BJ (cell line): ENCODE measurements around the gene LIN7A. TPM values are rescaled to one million over a fixed set of nuclear protein-coding genes. Genes with fewer than 3 reads are reported as not detected.

Experiments used
- CTCF ChIA-PET: fragments of 350-600 bp; formaldehyde crosslinking; extraction: SDS; loops from one replicate; lab custom pipeline; 2021; ENCODE audit warnings: antibody characterized with exemption, inconsistent platforms; lab: Yijun Ruan, JAX
- POLR2A ChIA-PET: fragments of 300-600 bp; sonication (Branson Sonifier 250); formaldehyde crosslinking; extraction: SDS; loops from one replicate; lab custom pipeline; 2021; ENCODE audit warnings: antibody characterized with exemption; lab: Charles Lee
- DNase-seq: peaks from one replicate; pipeline ENCODE4 v3.0.0-alpha.2; 2011; ENCODE audit warnings: low read depth
- H3K27me3 ChIP-seq: 2 replicates; pipeline ENCODE4 v1.6.0; 2011; ENCODE audit warnings: low read length; ENCODE audit not compliant: control insufficient read depth, insufficient read depth
- H3K36me3 ChIP-seq: 2 replicates; pipeline ENCODE4 v1.5.1; 2011; ENCODE audit warnings: low read length; ENCODE audit not compliant: control insufficient read depth, insufficient read depth
- H3K4me3 ChIP-seq: 2 replicates; pipeline ENCODE4 v1.5.1; 2011; ENCODE audit warnings: low read depth, mild to moderate bottlenecking, control low read depth, low read length
- polyA plus RNA-seq: library from polyadenylated mRNA; depleted of rRNA; stranded (reverse); fragments of >200 nt; gene quantifications from 2 replicates; pipeline ENCODE4 v1.2.3, GENCODE V29; 2011
- TF ChIP-seq, protein P1 (sequence below): IDR thresholded peaks from 2 replicates; pipeline ENCODE4 v1.5.1; 2011; ENCODE audit warnings: low read depth, mild to moderate bottlenecking, control low read depth, inconsistent platforms, low read length, moderate library complexity; ENCODE audit not compliant: insufficient read depth

The LIN7A gene
- polyA plus RNA-seq, 1 experiment = 15.4 TPM

DNA sequence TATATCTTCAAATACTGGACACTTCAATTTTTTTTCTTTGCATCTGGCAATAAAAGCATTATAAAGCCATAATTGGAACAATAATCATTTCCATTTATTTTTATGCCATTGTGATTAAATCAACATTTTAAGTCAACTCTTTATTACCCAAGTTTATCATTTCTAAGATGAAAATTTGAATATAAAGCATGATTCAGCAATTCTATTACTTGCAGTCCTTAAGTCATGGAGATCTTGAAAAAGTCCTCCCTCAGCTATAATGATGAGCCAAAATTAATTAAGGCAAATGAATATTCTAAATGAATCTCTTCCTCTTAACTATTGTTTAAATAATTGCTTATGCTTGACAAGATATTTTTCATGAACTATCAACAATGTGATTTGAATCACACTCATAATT lies 65.7 kb downstream of the LIN7A start:
- no peaks in the 10 kb centered on the region for H3K36me3 ChIP-seq
- no peak overlapping the region for H3K4me3 ChIP-seq
- TF ChIP-seq, protein P1, sequence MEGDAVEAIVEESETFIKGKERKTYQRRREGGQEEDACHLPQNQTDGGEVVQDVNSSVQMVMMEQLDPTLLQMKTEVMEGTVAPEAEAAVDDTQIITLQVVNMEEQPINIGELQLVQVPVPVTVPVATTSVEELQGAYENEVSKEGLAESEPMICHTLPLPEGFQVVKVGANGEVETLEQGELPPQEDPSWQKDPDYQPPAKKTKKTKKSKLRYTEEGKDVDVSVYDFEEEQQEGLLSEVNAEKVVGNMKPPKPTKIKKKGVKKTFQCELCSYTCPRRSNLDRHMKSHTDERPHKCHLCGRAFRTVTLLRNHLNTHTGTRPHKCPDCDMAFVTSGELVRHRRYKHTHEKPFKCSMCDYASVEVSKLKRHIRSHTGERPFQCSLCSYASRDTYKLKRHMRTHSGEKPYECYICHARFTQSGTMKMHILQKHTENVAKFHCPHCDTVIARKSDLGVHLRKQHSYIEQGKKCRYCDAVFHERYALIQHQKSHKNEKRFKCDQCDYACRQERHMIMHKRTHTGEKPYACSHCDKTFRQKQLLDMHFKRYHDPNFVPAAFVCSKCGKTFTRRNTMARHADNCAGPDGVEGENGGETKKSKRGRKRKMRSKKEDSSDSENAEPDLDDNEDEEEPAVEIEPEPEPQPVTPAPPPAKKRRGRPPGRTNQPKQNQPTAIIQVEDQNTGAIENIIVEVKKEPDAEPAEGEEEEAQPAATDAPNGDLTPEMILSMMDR = no peak
- ChIA-PET CTCF (no interaction called here), POLR2A (no interaction called here)
- DNase-seq = no peak
- H3K27me3 ChIP-seq = no peaks in the 10 kb centered on the region

DNA sequence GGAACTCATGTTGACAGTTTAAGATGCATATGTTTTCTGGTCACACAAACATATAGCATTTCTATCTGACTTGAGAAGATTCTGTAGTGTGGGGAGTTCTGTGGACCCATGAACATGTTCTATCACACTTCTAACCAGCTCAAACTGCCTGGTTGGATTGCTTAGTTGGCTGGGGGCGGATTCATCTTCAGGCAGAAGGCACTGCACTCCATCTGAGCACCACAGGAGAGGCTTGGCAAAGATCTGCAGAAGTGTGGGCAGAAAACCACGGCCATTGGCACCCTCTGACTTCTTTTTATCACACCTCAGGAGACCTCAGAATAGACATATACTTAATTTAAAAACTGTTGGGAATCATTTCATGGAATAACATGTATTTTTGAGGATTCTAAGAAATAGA lies 68.5 kb downstream of the LIN7A start:
- TF ChIP-seq, protein P1 = no peak
- H3K4me3 ChIP-seq = no peak overlapping the region
- no peaks in the 10 kb centered on the region for H3K27me3 ChIP-seq
- H3K36me3 ChIP-seq = no peaks in the 10 kb centered on the region
- POLR2A ChIA-PET = no interaction called here
- DNase-seq = no peak
- CTCF ChIA-PET = interaction anchor here (0.9 kb wide), 1 partner anchor 32 kb away, joined by 3 read pairs; no protein-coding TSS in a partner anchor

DNA sequence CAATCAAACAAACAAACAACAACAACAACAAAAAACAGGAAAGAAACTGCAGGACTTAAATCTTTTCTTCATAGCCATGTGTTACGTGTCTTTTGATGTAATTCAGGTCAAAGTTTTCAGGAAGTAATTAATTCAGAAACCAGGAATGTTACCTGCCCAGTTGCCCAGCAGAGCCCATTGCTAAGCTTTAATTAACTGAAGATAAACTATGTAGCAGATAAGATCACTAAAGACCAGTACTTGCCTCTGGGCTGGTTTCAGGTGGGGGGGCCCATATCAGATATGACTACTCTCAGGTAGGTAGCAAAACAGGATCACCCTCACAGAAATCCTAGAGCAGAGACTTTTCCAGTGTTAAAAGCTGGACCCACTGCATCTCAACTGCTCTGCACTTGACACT lies 69.2 kb downstream of the LIN7A start:
- POLR2A ChIA-PET = no interaction called here
- CTCF ChIA-PET = interaction anchor here (0.9 kb wide), 2 partner anchors 9 to 32 kb away, joined by 3 to 4 read pairs; no protein-coding TSS in a partner anchor
- Histone ChIP-seq H3K36me3 (no peaks in the 10 kb centered on the region), H3K27me3 (no peaks in the 10 kb centered on the region), H3K4me3 (no peak overlapping the region)
- no peak for DNase-seq
- TF ChIP-seq, protein P1 = no peak

DNA sequence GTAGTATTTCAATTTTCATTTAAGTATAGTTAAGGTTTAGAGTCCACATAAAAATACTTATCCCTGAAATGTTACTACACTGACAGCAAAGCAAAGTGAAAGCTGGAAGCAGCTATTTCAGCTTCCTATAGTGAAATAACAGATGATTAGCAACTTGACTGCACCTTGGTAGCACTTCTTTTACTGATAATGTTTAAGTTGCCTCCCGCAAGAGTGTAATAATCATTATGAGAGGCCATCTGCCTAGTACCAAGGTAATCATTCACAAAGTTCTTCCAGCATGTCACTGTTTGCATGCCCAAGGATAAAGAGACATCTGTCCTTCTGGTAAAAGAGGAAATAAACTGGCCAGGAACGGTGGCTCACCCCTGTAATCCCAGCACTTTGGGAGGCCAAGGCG lies 69.8 kb downstream of the LIN7A start:
- H3K4me3 ChIP-seq = no peak overlapping the region
- TF ChIP-seq, protein P1 = no peak
- ChIA-PET CTCF (interaction anchor here (0.9 kb wide), 1 partner anchor 9 kb away, joined by 4 read pairs; no protein-coding TSS in a partner anchor), POLR2A (no interaction called here)
- no peaks in the 10 kb centered on the region for H3K27me3 ChIP-seq
- no peak for DNase-seq
- H3K36me3 ChIP-seq = no peaks in the 10 kb centered on the region

DNA sequence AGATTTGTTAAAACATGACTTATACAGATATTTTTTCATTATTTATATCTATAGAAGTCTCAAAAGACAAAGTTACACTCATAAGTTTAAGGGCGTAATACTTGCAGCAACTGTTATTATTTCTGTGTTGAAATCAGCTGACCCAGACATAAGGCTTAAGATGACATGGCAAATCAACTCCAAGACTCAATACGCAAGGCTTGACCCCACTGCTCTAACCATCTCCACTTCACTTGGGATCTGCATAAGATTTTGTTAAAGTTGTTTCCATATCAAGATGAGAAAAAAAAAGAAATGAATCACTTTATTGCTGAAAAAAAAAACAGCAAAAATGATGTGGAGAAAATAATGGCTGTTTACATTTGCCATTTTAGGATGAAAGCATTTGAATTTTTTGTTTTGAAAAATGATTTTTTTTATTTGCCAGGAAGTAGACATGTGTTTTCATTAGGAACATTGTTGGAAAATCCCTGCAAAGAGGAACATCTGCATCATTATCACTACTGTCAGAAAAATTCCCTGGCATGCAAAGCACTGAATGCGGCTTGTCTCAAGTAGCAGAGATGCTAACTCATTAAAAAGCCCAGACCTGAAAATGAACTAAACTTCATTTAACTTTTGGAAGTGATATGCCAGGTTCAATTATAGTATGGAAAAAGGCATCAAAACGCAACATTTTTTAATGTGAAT lies 73.5 kb downstream of the LIN7A start:
- H3K27me3 ChIP-seq = no peaks in the 10 kb centered on the region
- no peak for DNase-seq
- no peak overlapping the region for H3K4me3 ChIP-seq
- POLR2A ChIA-PET = no interaction called here
- CTCF ChIA-PET = no interaction called here
- TF ChIP-seq, protein P1 = no peak
- no peaks in the 10 kb centered on the region for H3K36me3 ChIP-seq
